DND-41 (cell line): ENCODE results near the gene RGS6.

ENCODE experiments used
- ATAC-seq: fragments of 200-7000 bp; cut with Tn5 transposase; 3 replicates; pipeline ENCODE4 v1.9.1; 2021; ENCODE audit warnings: low read depth; ENCODE audit not compliant: insufficient read depth
- DNase-seq: peaks from one replicate; pipeline ENCODE4 v3.0.0-alpha.2; 2020
- H2AFZ ChIP-seq: 2 replicates; pipeline ENCODE4 v1.6.0; 2012; ENCODE audit warnings: low read depth, low read length
- H3K27ac ChIP-seq: 2 replicates; pipeline ENCODE4 v1.5.1; 2012; ENCODE audit warnings: low read length, inconsistent platforms
- H3K27me3 ChIP-seq: fragments of 200-600 bp; sonication (generic); 2 replicates; pipeline ENCODE4 v1.6.0; 2012; ENCODE audit warnings: low read length, mild to moderate bottlenecking, inconsistent platforms; ENCODE audit not compliant: insufficient read depth, poor library complexity
- H3K36me3 ChIP-seq: 2 replicates; pipeline ENCODE4 v1.5.1; 2012; ENCODE audit warnings: low read length, inconsistent platforms; ENCODE audit not compliant: insufficient read depth
- H3K4me1 ChIP-seq: 2 replicates; pipeline ENCODE4 v1.5.1; 2012; ENCODE audit warnings: mild to moderate bottlenecking, low read length; ENCODE audit not compliant: insufficient read depth
- H3K4me2 ChIP-seq: 2 replicates; pipeline ENCODE4 v1.6.0; 2012; ENCODE audit warnings: mild to moderate bottlenecking, moderate library complexity, low read length, inconsistent platforms; ENCODE audit not compliant: insufficient read depth
- H3K4me3 ChIP-seq, 2 experiments: fragments of 200-600 bp in 1 of 2; shearing (Covaris generic) in 1 of 2; 2 replicates each; pipeline ENCODE4 v1.5.1; 2012 to 2016; ENCODE audit warnings: inconsistent platforms in 2 of 2, low read length in 2 of 2, mild to moderate bottlenecking in 2 of 2, low read depth in 1 of 2, moderate library complexity in 1 of 2
- H3K79me2 ChIP-seq: 2 replicates; pipeline ENCODE4 v1.6.0; 2012; ENCODE audit warnings: low read length, inconsistent platforms; ENCODE audit not compliant: insufficient read depth
- H3K9ac ChIP-seq: 2 replicates; pipeline ENCODE4 v1.6.0; 2012; ENCODE audit warnings: low read depth, mild to moderate bottlenecking, inconsistent platforms, low read length, moderate library complexity
- H3K9me3 ChIP-seq: 2 replicates; pipeline ENCODE4 v1.5.1; 2012; ENCODE audit warnings: low read length, moderate library complexity, mild to moderate bottlenecking, inconsistent platforms; ENCODE audit not compliant: insufficient read depth, severe bottlenecking
- H4K20me1 ChIP-seq: 2 replicates; pipeline ENCODE4 v1.6.0; 2012; ENCODE audit warnings: low read length; ENCODE audit not compliant: insufficient read depth
- CTCF ChIP-seq: IDR thresholded peaks from 2 replicates; pipeline ENCODE4 v1.5.1; 2012; ENCODE audit warnings: borderline replicate concordance, low read length, moderate library complexity, mild to moderate bottlenecking; ENCODE audit not compliant: poor library complexity, severe bottlenecking; ENCODE audit errors: extremely low read depth
- EZH2 ChIP-seq: IDR thresholded peaks from 3 replicates; pipeline ENCODE4 v1.6.1; 2012; ENCODE audit warnings: borderline replicate concordance, low read depth, mild to moderate bottlenecking, moderate library complexity, low read length, inconsistent platforms; ENCODE audit not compliant: severe bottlenecking

The RGS6 gene

DNA sequence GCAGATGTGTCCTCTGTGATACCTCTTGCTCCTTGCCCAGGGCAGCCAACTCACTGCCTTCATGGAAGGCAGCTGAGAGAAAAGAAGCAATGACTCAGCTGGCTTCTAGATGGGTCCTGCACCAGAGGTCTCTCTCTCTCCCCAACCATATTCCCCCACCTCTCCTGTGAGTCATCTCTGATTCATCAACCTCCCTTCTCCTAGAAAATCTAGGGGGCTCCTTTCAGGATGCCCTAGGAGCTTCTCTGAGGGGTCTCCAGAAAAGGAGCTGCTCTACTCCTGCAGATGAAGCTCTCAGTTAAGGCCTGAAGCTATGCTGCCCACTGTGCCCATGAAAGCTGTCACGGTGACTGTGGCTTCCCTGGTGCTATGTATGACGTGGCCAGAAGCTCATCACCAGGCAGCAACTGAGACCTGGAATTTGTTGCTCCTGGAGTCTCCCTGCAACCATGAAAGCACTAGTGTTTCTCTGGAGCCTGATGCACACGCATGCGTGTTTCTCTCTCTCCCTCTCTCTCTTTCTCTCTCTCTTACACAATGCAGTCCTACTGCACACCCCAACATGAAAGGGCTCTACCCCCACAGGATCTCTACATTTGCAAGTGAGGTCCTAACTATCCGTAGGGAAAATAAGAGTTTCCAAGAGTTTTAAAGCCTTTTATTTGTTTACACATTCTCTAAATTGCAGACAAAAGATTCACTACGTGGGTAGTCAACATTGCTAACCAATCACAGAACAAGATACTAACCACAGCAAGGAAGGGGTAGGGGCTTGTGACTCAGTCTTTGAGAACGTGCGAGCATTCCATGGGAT lies 676.4 kb downstream of the RGS6 start:
- H2AFZ ChIP-seq, result no peak overlapping the region
- H3K9ac ChIP-seq, result no peak overlapping the region
- no peaks in the 10 kb centered on the region for H3K4me1 ChIP-seq
- H3K36me3 ChIP-seq, result no peaks in the 10 kb centered on the region
- no peak overlapping the region for H3K4me3 ChIP-seq
- DNase-seq, result no peak
- no peaks in the 10 kb centered on the region for H3K79me2 ChIP-seq
- ATAC-seq, result no peak; the same call in 2 of the 3 replicates
- TF ChIP-seq CTCF (no peak), EZH2 (no peak)
- H3K4me2 ChIP-seq, result no peak overlapping the region
- H3K9me3 ChIP-seq, result no peaks in the 10 kb centered on the region
- H3K27me3 ChIP-seq, result peaks cover 37% of the 10 kb centered on the region
- H3K27ac ChIP-seq, result no peak overlapping the region
- 0 out of 2 replicates have a peak, but pooled peaks cover 9% of the 10 kb centered on the region for H4K20me1 ChIP-seq

DNA sequence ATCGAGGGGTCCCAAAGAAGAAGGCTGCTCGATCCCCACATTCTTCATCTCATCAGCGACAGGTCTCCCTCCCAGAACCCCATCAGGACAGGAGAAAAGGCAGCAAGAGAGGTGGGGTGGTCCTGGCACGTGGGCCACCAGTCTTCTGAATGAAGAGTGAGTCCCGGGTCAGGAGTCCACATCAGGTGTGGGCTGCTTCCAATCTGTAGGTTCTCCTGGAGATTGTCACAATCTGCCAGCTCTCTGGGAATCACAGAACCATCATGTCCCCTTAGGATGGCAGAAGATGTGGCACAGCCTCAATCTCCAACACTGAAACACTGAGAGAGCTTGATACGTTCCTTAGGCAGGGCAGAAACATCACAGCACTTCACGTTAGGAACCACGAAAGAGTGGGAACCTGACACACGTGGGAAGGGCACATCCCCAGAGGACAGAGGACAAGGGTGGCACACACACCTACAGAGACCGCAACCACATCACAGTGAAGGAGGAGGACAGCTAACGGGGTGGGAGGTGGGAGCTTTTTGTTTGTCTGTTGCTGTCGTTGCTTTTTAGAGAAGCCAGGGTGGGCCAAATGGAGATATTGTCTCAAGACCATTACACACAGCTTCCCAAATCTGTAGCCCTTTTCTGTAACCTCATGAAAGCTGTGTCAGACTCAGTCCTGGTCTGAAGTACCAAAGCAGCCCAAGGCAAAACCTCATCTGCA lies 677.1 kb downstream of the RGS6 start:
- Histone ChIP-seq H4K20me1 (0 out of 2 replicates have a peak, but pooled peaks cover 9% of the 10 kb centered on the region), H3K9ac (no peak overlapping the region)

GRCh38 chr14:72610096-72610830 lies 678.0 kb downstream of the RGS6 start:
- H3K9me3 ChIP-seq, result no peaks in the 10 kb centered on the region
- no peaks in the 10 kb centered on the region for H3K79me2 ChIP-seq
- H3K9ac ChIP-seq, result no peak overlapping the region
- H3K27ac ChIP-seq, result no peak overlapping the region
- DNase-seq (no peak), ATAC-seq (no peak)
- H3K4me1 ChIP-seq, result no peaks in the 10 kb centered on the region
- H4K20me1 ChIP-seq, result 0 out of 2 replicates have a peak, but pooled peaks cover 9% of the 10 kb centered on the region
- no peak overlapping the region for H2AFZ ChIP-seq
- H3K27me3 ChIP-seq, result peaks cover 25% of the 10 kb centered on the region
- H3K4me3 ChIP-seq, result no peak overlapping the region
- no peak overlapping the region for H3K4me2 ChIP-seq
- H3K36me3 ChIP-seq, result no peaks in the 10 kb centered on the region
- TF ChIP-seq EZH2 (no peak), CTCF (no peak)

More for the DNA sequence above, 677.1 kb downstream of the RGS6 start:
- H3K27ac ChIP-seq, result no peak overlapping the region
- H2AFZ ChIP-seq, result no peak overlapping the region
- H3K36me3 ChIP-seq, result no peaks in the 10 kb centered on the region
- H3K79me2 ChIP-seq, result no peaks in the 10 kb centered on the region
- H3K9me3 ChIP-seq, result no peaks in the 10 kb centered on the region
- no peak for TF ChIP-seq CTCF
- TF ChIP-seq EZH2, result no peak
- H3K4me2 ChIP-seq, result no peak overlapping the region
- no peak for ATAC-seq
- H3K4me3 ChIP-seq, result no peak overlapping the region
- peaks cover 34% of the 10 kb centered on the region for H3K27me3 ChIP-seq
- no peaks in the 10 kb centered on the region for H3K4me1 ChIP-seq
- DNase-seq, result no peak
